Measurements from ENCODE around the gene NEURL3.

Gene NEURL3

DNA sequence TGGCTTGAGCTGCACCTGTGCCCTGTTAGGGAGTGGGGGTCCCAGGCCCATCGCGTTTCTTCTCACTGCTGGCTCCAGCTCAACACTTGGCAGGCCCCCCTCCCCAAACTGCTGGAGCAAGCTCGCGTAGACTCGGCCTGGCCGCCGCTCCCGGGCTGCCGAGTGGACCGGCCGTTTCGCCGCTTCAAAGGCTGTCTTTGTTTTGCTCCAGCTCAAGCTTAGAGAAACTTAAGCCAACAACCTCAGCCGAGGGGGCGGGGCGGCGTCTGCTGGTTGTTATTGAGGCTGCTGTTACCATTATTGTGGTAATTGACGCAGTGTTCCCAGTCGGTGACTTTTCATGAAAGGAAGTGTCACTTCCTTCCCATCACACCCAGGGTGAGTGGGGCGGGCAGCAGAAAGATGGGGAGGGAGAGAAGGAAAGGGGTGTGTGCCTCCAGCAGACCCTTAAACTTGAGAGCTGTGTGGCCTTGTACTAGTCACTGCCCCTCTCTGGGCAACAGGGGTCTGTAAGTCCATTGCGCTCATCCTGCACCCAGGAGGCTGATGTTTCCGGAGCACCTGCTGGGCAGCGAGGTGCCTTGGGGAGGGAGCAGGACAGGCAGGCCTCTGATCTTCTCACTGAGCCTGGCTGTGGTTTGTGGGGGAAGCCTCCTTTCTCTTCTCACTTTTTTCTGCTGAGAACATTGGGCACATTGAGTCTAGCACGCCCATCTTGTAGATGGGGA is 33.5 kb upstream of the NEURL3 start:
- no peaks in the 10 kb centered on the region for H3K79me2 ChIP-seq (ENCODE audit: insufficient read depth, low read length)
- no peaks in the 10 kb centered on the region for H3K27me3 ChIP-seq (ENCODE audit: low read length)
- no peaks in the 10 kb centered on the region for H3K9me2 ChIP-seq (replicated peaks; ENCODE audit: insufficient read depth, low read length)
- H2AFZ ChIP-seq (ENCODE audit: low read depth, low read length, severe bottlenecking), result no peak overlapping the region
- H4K20me1 ChIP-seq (ENCODE audit: low read depth, low read length), result peaks cover 6% of the 10 kb centered on the region; the same call in 1 of the 2 replicates
- H3K4me2 ChIP-seq (ENCODE audit: low read depth, low read length, poor library complexity, severe bottlenecking), result no peak overlapping the region
- no peaks in the 10 kb centered on the region for H3K9me3 ChIP-seq (ENCODE audit: insufficient read depth, low read length)
- H3F3A ChIP-seq (ENCODE audit: insufficient read depth), result no peaks in the 10 kb centered on the region
- no peak overlapping the region for H3K4me3 ChIP-seq (ENCODE audit: insufficient read depth, low read length, poor library complexity, severe bottlenecking)
- TF ChIP-seq, protein P1, sequence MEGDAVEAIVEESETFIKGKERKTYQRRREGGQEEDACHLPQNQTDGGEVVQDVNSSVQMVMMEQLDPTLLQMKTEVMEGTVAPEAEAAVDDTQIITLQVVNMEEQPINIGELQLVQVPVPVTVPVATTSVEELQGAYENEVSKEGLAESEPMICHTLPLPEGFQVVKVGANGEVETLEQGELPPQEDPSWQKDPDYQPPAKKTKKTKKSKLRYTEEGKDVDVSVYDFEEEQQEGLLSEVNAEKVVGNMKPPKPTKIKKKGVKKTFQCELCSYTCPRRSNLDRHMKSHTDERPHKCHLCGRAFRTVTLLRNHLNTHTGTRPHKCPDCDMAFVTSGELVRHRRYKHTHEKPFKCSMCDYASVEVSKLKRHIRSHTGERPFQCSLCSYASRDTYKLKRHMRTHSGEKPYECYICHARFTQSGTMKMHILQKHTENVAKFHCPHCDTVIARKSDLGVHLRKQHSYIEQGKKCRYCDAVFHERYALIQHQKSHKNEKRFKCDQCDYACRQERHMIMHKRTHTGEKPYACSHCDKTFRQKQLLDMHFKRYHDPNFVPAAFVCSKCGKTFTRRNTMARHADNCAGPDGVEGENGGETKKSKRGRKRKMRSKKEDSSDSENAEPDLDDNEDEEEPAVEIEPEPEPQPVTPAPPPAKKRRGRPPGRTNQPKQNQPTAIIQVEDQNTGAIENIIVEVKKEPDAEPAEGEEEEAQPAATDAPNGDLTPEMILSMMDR (IDR thresholded peaks at IDR 0.05; ENCODE audit: insufficient read depth, low read length, poor library complexity, severe bottlenecking), result no peak
- TF ChIP-seq EZH2phosphoT487 (conservative IDR thresholded peaks at IDR 0.05; ENCODE audit: low read length), result no peak
- H3K9ac ChIP-seq (ENCODE audit: low read length), result no peak overlapping the region
- no peak overlapping the region for H3K27ac ChIP-seq (ENCODE audit: low read depth, low read length)
- H3K36me3 ChIP-seq (ENCODE audit: low read length), result no peaks in the 10 kb centered on the region

DNA sequence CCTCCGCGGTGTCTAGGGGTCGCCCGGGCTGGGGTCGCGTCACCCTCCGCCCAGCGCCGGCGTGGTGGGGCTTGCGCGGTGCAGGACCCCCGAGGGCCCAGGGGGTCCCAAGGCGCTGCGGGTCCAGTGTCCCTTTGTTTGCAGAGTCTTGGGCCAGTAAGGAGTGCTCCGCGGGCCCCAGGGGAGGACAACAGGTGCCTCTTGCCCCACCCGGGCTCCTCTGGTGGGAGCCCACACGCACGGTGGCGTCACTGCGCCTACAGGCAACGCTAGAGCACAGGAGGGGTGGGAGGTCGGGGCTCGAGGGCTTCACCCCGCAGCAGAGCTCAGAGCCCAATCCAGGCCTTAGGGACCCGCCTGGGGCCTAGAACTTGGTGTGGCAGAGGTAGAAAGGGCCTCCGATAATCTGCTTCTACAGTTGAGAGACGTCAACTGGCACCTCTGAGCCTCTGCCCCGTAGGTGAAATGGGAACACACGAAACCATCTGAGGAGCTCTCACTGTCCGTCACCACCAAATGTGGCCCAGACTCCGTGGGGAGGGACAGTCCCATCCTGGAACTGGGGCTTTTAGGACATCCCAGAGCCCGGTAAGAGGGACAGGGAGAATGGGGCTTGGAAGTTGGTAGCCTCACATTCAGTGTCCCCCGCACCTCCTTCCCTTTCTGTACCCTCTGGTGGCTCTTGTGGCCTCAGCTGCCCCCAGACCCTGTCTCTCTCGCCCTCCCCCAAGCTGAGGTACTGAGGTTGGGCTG is 32.8 kb upstream of the NEURL3 start:
- no peaks in the 10 kb centered on the region for H3K27me3 ChIP-seq (ENCODE audit: low read length)
- H3F3A ChIP-seq (ENCODE audit: insufficient read depth), result no peaks in the 10 kb centered on the region
- no peaks in the 10 kb centered on the region for H3K9me3 ChIP-seq (ENCODE audit: insufficient read depth, low read length)
- H3K4me2 ChIP-seq (ENCODE audit: low read depth, low read length, poor library complexity, severe bottlenecking), result peak overlapping the region; percentile 65
- no peaks in the 10 kb centered on the region for H3K36me3 ChIP-seq (ENCODE audit: low read length)
- no peak for TF ChIP-seq EZH2phosphoT487 (conservative IDR thresholded peaks at IDR 0.05; ENCODE audit: low read length)
- TF ChIP-seq, protein P1 (IDR thresholded peaks at IDR 0.05; ENCODE audit: insufficient read depth, low read length, poor library complexity, severe bottlenecking), result no peak
- H3K9ac ChIP-seq (ENCODE audit: low read length), result peak overlapping the region; percentile 73
- H3K9me2 ChIP-seq (replicated peaks; ENCODE audit: insufficient read depth, low read length), result no peaks in the 10 kb centered on the region
- peak overlapping the region; percentile 81 for H3K4me3 ChIP-seq (ENCODE audit: insufficient read depth, low read length, poor library complexity, severe bottlenecking)
- no peak overlapping the region for H3K27ac ChIP-seq (ENCODE audit: low read depth, low read length)
- peaks cover 6% of the 10 kb centered on the region; the same call in 1 of the 2 replicates for H4K20me1 ChIP-seq (ENCODE audit: low read depth, low read length)
- no peak overlapping the region for H2AFZ ChIP-seq (ENCODE audit: low read depth, low read length, severe bottlenecking)
- H3K79me2 ChIP-seq (ENCODE audit: insufficient read depth, low read length), result no peaks in the 10 kb centered on the region

- H3K36me3 ChIP-seq (ENCODE audit: low read length), result no peaks in the 10 kb centered on the region
- peak overlapping the region; percentile 76 for H2AFZ ChIP-seq (ENCODE audit: low read depth, low read length, severe bottlenecking)
- H3K9me3 ChIP-seq (ENCODE audit: insufficient read depth, low read length), result no peaks in the 10 kb centered on the region
- H3K27me3 ChIP-seq (ENCODE audit: low read length), result no peaks in the 10 kb centered on the region
- H3K4me2 ChIP-seq (ENCODE audit: low read depth, low read length, poor library complexity, severe bottlenecking), result peak overlapping the region; percentile 65
- TF ChIP-seq, protein P1 (IDR thresholded peaks at IDR 0.05; ENCODE audit: insufficient read depth, low read length, poor library complexity, severe bottlenecking), result no peak
- TF ChIP-seq EZH2phosphoT487 (conservative IDR thresholded peaks at IDR 0.05; ENCODE audit: low read length), result no peak
- H3K4me3 ChIP-seq (ENCODE audit: insufficient read depth, low read length, poor library complexity, severe bottlenecking), result peak overlapping the region; percentile 81
- peaks cover 6% of the 10 kb centered on the region; the same call in 1 of the 2 replicates for H4K20me1 ChIP-seq (ENCODE audit: low read depth, low read length)
- H3K79me2 ChIP-seq (ENCODE audit: insufficient read depth, low read length), result no peaks in the 10 kb centered on the region
- H3K9ac ChIP-seq (ENCODE audit: low read length), result peak overlapping the region; percentile 73
- H3F3A ChIP-seq (ENCODE audit: insufficient read depth), result no peaks in the 10 kb centered on the region
- no peaks in the 10 kb centered on the region for H3K9me2 ChIP-seq (replicated peaks; ENCODE audit: insufficient read depth, low read length)
- peak overlapping the region; percentile 65 for H3K27ac ChIP-seq (ENCODE audit: low read depth, low read length)
These were observed 32.0 kb upstream of the NEURL3 start for GRCh38 chr2:96537066-96537733.

Measured in SU-DHL-6 (cell line).